HG03469 (cell line): ENCODE measurements around the gene MRTFA.
"Not testable (repeated sequence)": the region's sequence is repeated elsewhere in the genome, so short reads cannot be mapped to it uniquely, and the experiment has no call there.

Experiments
- ATAC-seq: cut with Tn5 transposase; IDR thresholded peaks from one replicate; pipeline ENCODE4 v1.9.1; 2021; ENCODE audit warnings: mild to moderate bottlenecking, moderate library complexity, moderate number of reproducible peaks; ENCODE audit not compliant: unreplicated experiment

Gene MRTFA

GRCh38 chr22:40628354-40629042 lies 8.0 kb downstream of the MRTFA start:
- ATAC-seq: no peak

GRCh38 chr22:40627612-40628011 lies 8.9 kb downstream of the MRTFA start:
- ATAC-seq: no peak

GRCh38 chr22:40626851-40627250 lies 9.7 kb downstream of the MRTFA start:
- ATAC-seq: no peak

- ATAC-seq: not testable (repeated sequence)
Observed at GRCh38 chr22:40625794-40626193, 10.7 kb downstream of the MRTFA start.

- ATAC-seq: not testable (repeated sequence)
Observed at GRCh38 chr22:40625281-40625680, 11.2 kb downstream of the MRTFA start.

GRCh38 chr22:40624770-40625169 lies 11.7 kb downstream of the MRTFA start:
- no peak for ATAC-seq

GRCh38 chr22:40621309-40622151 lies 15.0 kb downstream of the MRTFA start:
- no peak for ATAC-seq

GRCh38 chr22:40620464-40621046 lies 16.0 kb downstream of the MRTFA start:
- no peak for ATAC-seq

- ATAC-seq: no peak
Observed at GRCh38 chr22:40618400-40618799, 18.1 kb downstream of the MRTFA start.

- no peak for ATAC-seq
Observed at GRCh38 chr22:40616578-40616977, 19.9 kb downstream of the MRTFA start.

- ATAC-seq: no peak
Observed at GRCh38 chr22:40613067-40613466, 23.5 kb downstream of the MRTFA start.

- no peak for ATAC-seq
Observed at GRCh38 chr22:40612291-40612751, 24.2 kb downstream of the MRTFA start.

GRCh38 chr22:40611606-40612005 lies 24.9 kb downstream of the MRTFA start:
- no peak for ATAC-seq

- no peak for ATAC-seq
Observed at GRCh38 chr22:40610329-40610850, 26.1 kb downstream of the MRTFA start.

GRCh38 chr22:40609216-40609615 lies 27.3 kb downstream of the MRTFA start:
- no peak for ATAC-seq

- ATAC-seq: no peak
Observed at GRCh38 chr22:40607506-40607905, 29.0 kb downstream of the MRTFA start.

- ATAC-seq: no peak
Observed at GRCh38 chr22:40606306-40606705, 30.2 kb downstream of the MRTFA start.

GRCh38 chr22:40605761-40606160 lies 30.8 kb downstream of the MRTFA start:
- ATAC-seq: no peak

GRCh38 chr22:40603088-40603605 lies 33.4 kb downstream of the MRTFA start:
- ATAC-seq: no peak

- ATAC-seq: no peak
Observed at GRCh38 chr22:40602231-40602630, 34.3 kb downstream of the MRTFA start.

GRCh38 chr22:40599731-40600130 lies 36.8 kb downstream of the MRTFA start:
- no peak for ATAC-seq
